Erythroblast (primary cell): ENCODE results near the gene DAB1.

ENCODE experiments used
- GATA1 ChIP-seq: IDR thresholded peaks from 2 replicates; pipeline ENCODE4 v1.6.1; 2011; ENCODE audit warnings: low read depth, mild to moderate bottlenecking, control low read depth, low read length, moderate library complexity
- POLR2A ChIP-seq: IDR thresholded peaks from 2 replicates; pipeline ENCODE4 v1.6.1; 2011; ENCODE audit warnings: mild to moderate bottlenecking, low read length

DNA sequence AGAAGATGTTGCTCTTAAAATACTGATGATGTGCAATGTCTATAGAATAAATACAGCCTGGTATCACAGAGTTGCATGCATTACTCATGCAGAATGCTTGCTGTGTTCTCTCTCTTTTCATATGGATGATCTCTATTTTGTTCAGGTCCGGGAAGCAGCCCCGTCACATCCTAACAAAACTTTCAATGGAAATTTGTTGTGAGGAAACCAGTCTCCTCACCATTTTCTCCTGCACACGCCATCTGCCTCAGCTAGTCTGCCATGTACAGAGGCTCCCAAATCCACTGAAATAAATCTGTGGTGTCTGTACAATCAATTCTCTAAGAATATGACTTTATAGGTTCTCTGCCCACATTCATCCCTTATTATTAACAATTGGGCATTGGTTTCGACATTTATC is 42.4 kb downstream of the DAB1 start:
- TF ChIP-seq POLR2A, result no peak
- TF ChIP-seq GATA1, result no peak
